ENCODE measurements around the gene IFT74. TPM values are rescaled to one million over a fixed set of nuclear protein-coding genes. Genes with fewer than 3 reads are reported as not detected.

Gene IFT74
- total RNA-seq, 1 donor from 2014 or later = 17.0 TPM

GRCh38 chr9:27005491-27005890, 49.3 kb downstream of the IFT74 start, which contains the start of gene LRRC19:
TSS of gene LRRC19 (minus strand) at chr9:27005672. CDS start at chr9:26999694, 5,978 bp downstream.
- H3K36me3 Mint-ChIP-seq (ENCODE audit: unreplicated experiment) = peaks cover 5% of the 10 kb centered on the region
- no peaks in the 10 kb centered on the region for H3K27me3 Mint-ChIP-seq (ENCODE audit: unreplicated experiment)
- no peaks in the 10 kb centered on the region for H3K4me1 Mint-ChIP-seq (ENCODE audit: unreplicated experiment)
- no peak for DNase-seq (ENCODE audit: extremely low spot score, unreplicated experiment)
- H3K4me3 Mint-ChIP-seq (ENCODE audit: unreplicated experiment) = no peak within 1 kb of the TSS
- H3K9me3 Mint-ChIP-seq (ENCODE audit: unreplicated experiment) = no peaks in the 10 kb centered on the region
- TF ChIP-seq CTCF (IDR thresholded peaks at IDR 0.05) = no peak
- no peak within 1 kb of the TSS for H3K27ac Mint-ChIP-seq (ENCODE audit: unreplicated experiment)

- no peak for DNase-seq (ENCODE audit: extremely low spot score, unreplicated experiment)
- Mint-ChIP-seq H3K36me3 (ENCODE audit: unreplicated experiment) (peaks cover 51% of the 10 kb centered on the region), H3K4me1 (ENCODE audit: unreplicated experiment) (no peaks in the 10 kb centered on the region), H3K9me3 (ENCODE audit: unreplicated experiment) (peaks cover 7% of the 10 kb centered on the region), H3K27ac (ENCODE audit: unreplicated experiment) (no peak overlapping the region), H3K27me3 (ENCODE audit: unreplicated experiment) (no peaks in the 10 kb centered on the region), H3K4me3 (ENCODE audit: unreplicated experiment) (no peak overlapping the region)
- no peak for TF ChIP-seq CTCF (IDR thresholded peaks at IDR 0.05)
These were observed 63.4 kb downstream of the IFT74 start for GRCh38 chr9:27019589-27019988.

- DNase-seq (ENCODE audit: extremely low spot score, unreplicated experiment) = no peak
- H3K36me3 Mint-ChIP-seq (ENCODE audit: unreplicated experiment) = peaks cover 44% of the 10 kb centered on the region
- no peak for TF ChIP-seq CTCF (IDR thresholded peaks at IDR 0.05)
- H3K4me3 Mint-ChIP-seq (ENCODE audit: unreplicated experiment) = no peak overlapping the region
- peaks cover 14% of the 10 kb centered on the region for H3K9me3 Mint-ChIP-seq (ENCODE audit: unreplicated experiment)
- H3K4me1 Mint-ChIP-seq (ENCODE audit: unreplicated experiment) = no peaks in the 10 kb centered on the region
- H3K27me3 Mint-ChIP-seq (ENCODE audit: unreplicated experiment) = no peaks in the 10 kb centered on the region
- H3K27ac Mint-ChIP-seq (ENCODE audit: unreplicated experiment) = no peak overlapping the region
These were observed 66.7 kb downstream of the IFT74 start for GRCh38 chr9:27022920-27023319.

- Mint-ChIP-seq H3K27ac (ENCODE audit: unreplicated experiment) (no peak overlapping the region), H3K27me3 (ENCODE audit: unreplicated experiment) (no peaks in the 10 kb centered on the region), H3K4me3 (ENCODE audit: unreplicated experiment) (no peak overlapping the region), H3K36me3 (ENCODE audit: unreplicated experiment) (peaks cover 18% of the 10 kb centered on the region), H3K4me1 (ENCODE audit: unreplicated experiment) (no peaks in the 10 kb centered on the region), H3K9me3 (ENCODE audit: unreplicated experiment) (peaks cover 10% of the 10 kb centered on the region)
- no peak for TF ChIP-seq CTCF (IDR thresholded peaks at IDR 0.05)
- DNase-seq (ENCODE audit: extremely low spot score, unreplicated experiment) = no peak
These were observed 73.0 kb downstream of the IFT74 start for GRCh38 chr9:27029186-27029585.

- Mint-ChIP-seq H3K4me1 (ENCODE audit: unreplicated experiment) (no peaks in the 10 kb centered on the region), H3K36me3 (ENCODE audit: unreplicated experiment) (peaks cover 10% of the 10 kb centered on the region), H3K4me3 (ENCODE audit: unreplicated experiment) (no peak overlapping the region), H3K27ac (ENCODE audit: unreplicated experiment) (no peak overlapping the region), H3K27me3 (ENCODE audit: unreplicated experiment) (no peaks in the 10 kb centered on the region), H3K9me3 (ENCODE audit: unreplicated experiment) (no peaks in the 10 kb centered on the region)
- TF ChIP-seq CTCF (IDR thresholded peaks at IDR 0.05) = peak; percentile 87
- no peak for DNase-seq (ENCODE audit: extremely low spot score, unreplicated experiment)
These were observed 77.7 kb downstream of the IFT74 start for GRCh38 chr9:27033815-27034403.
